HG03378 (cell line): Measurements from ENCODE around the gene LDLRAD4.
A peak's percentile ranks its signal among the peaks of the same experiment; 100 is the strongest.

Experiments used
- ATAC-seq: cut with Tn5 transposase; IDR thresholded peaks from one replicate; pipeline ENCODE4 v1.9.1; 2021; ENCODE audit warnings: mild to moderate bottlenecking, moderate library complexity; ENCODE audit not compliant: unreplicated experiment

The LDLRAD4 gene

GRCh38 chr18:13380691-13381070 is 162.1 kb downstream of the LDLRAD4 start:
- no peak for ATAC-seq

- no peak for ATAC-seq
These were observed 162.8 kb downstream of the LDLRAD4 start for GRCh38 chr18:13381331-13381730.

- peak; percentile 59 for ATAC-seq
These were observed 163.4 kb downstream of the LDLRAD4 start for GRCh38 chr18:13381944-13382365.

- peak; percentile 32 for ATAC-seq
These were observed 163.9 kb downstream of the LDLRAD4 start for GRCh38 chr18:13382366-13382953.

- ATAC-seq, result no peak
These were observed 164.6 kb downstream of the LDLRAD4 start for GRCh38 chr18:13382954-13383827.

- no peak for ATAC-seq
These were observed 168.6 kb downstream of the LDLRAD4 start for GRCh38 chr18:13386891-13387801.

- no peak for ATAC-seq
These were observed 169.4 kb downstream of the LDLRAD4 start for GRCh38 chr18:13387855-13388548.

GRCh38 chr18:13388586-13389490 is 170.3 kb downstream of the LDLRAD4 start:
- no peak for ATAC-seq

GRCh38 chr18:13389491-13390131 is 171.1 kb downstream of the LDLRAD4 start:
- ATAC-seq, result no peak

- ATAC-seq, result no peak
These were observed 171.6 kb downstream of the LDLRAD4 start for GRCh38 chr18:13390196-13390595.

GRCh38 chr18:13390711-13391110 is 172.2 kb downstream of the LDLRAD4 start:
- no peak for ATAC-seq

- no peak for ATAC-seq
These were observed 173.6 kb downstream of the LDLRAD4 start for GRCh38 chr18:13392029-13392750.

- no peak for ATAC-seq
These were observed 174.3 kb downstream of the LDLRAD4 start for GRCh38 chr18:13392899-13393298.

GRCh38 chr18:13393338-13393737 is 174.8 kb downstream of the LDLRAD4 start:
- ATAC-seq, result no peak

GRCh38 chr18:13394801-13395200 is 176.2 kb downstream of the LDLRAD4 start:
- ATAC-seq, result no peak

- no peak for ATAC-seq
These were observed 177.0 kb downstream of the LDLRAD4 start for GRCh38 chr18:13395577-13395976.

- ATAC-seq, result no peak
These were observed 179.1 kb downstream of the LDLRAD4 start for GRCh38 chr18:13397504-13398163.

GRCh38 chr18:13398631-13399030 is 180.1 kb downstream of the LDLRAD4 start:
- ATAC-seq, result no peak
